Upper lobe of left lung (tissue), 4 donors: ENCODE measurements around the gene PELI2.

Experiments
- POLR2AphosphoS5 ChIP-seq, 2 donors: sonication (generic); formaldehyde crosslinking; IDR thresholded peaks; one replicate each; pipeline ENCODE4 v1.5.1; 2017; ENCODE audit warnings: antibody characterized with exemption in 2 of 2
- TF ChIP-seq, protein P1 (sequence below), 6 experiments: fragments of 450-650 bp in 4 of 6; fragments of 200-600 bp in 2 of 6; sonication (generic) in 2 of 6; IDR thresholded peaks; one replicate each; pipeline ENCODE4 v1.5.1; 2016 to 2019; ENCODE audit warnings: antibody characterized with exemption in 6 of 6

DNA sequence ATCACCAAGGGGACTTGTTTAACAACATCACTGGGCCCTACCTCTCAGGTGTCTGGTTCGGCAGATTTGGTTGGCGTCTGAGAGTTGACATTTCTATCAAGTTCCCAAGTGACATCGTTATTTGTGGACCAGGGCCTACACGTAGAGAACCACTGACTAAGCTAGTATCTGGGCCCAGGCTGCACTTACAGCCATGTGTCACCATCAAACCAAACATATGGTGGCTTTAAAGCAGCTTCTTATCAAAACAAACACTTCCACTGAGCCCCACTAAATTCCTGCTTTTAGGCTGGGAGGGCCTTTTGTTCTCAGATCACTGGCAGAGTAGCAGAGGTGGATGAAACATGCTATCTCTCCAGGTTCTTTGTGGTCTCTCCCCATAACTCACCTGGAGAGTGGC is 220.5 kb downstream of the PELI2 start:
- TF ChIP-seq, protein P1, sequence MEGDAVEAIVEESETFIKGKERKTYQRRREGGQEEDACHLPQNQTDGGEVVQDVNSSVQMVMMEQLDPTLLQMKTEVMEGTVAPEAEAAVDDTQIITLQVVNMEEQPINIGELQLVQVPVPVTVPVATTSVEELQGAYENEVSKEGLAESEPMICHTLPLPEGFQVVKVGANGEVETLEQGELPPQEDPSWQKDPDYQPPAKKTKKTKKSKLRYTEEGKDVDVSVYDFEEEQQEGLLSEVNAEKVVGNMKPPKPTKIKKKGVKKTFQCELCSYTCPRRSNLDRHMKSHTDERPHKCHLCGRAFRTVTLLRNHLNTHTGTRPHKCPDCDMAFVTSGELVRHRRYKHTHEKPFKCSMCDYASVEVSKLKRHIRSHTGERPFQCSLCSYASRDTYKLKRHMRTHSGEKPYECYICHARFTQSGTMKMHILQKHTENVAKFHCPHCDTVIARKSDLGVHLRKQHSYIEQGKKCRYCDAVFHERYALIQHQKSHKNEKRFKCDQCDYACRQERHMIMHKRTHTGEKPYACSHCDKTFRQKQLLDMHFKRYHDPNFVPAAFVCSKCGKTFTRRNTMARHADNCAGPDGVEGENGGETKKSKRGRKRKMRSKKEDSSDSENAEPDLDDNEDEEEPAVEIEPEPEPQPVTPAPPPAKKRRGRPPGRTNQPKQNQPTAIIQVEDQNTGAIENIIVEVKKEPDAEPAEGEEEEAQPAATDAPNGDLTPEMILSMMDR (IDR thresholded peaks at IDR 0.05) = no peak
- no peak for TF ChIP-seq POLR2AphosphoS5 (IDR thresholded peaks at IDR 0.05)
